HepG2 (cell line): ENCODE results near the gene ADAMTS14. TPM values are rescaled to one million over a fixed set of nuclear protein-coding genes. Genes with fewer than 3 reads are reported as not detected.

Experiments used
- ATAC-seq: fragments of 200-7000 bp; cut with Tn5 transposase; 3 replicates; pipeline ENCODE4 v1.9.1; 2020; ENCODE audit warnings: mild to moderate bottlenecking, moderate library complexity
- BruUV-seq: library from RNA; stranded (reverse); fragments of 400-500 nt; replicated peaks from 2 replicates; lab custom pipeline; 2021; lab: Mats Ljungman, UMichigan
- CTCF ChIA-PET: fragments of 300-600 bp; formaldehyde crosslinking; extraction: SDS; loops from one replicate; lab custom pipeline; 2021; ENCODE audit warnings: low total read pairs, inconsistent platforms, low intra/inter-chr PET ratio; lab: Yijun Ruan, JAX
- POLR2A ChIA-PET: fragments of 350-600 bp; sonication (Branson Sonifier 250); formaldehyde crosslinking; loops from one replicate; lab custom pipeline; 2020; ENCODE audit warnings: antibody characterized with exemption, inconsistent platforms; lab: Yijun Ruan, JAX
- DNase-seq: peaks from one replicate; pipeline ENCODE4 v3.0.0-alpha.2; 2015; ENCODE audit warnings: low spot score
- FAIRE-seq: peaks from 3 replicates; lab custom pipeline; 2011; peaks lifted over from hg19 to GRCh38; lab: Jason Lieb, UNC
- H2AFZ ChIP-seq: one replicate; pipeline ENCODE4 v1.6.1; 2011; ENCODE audit warnings: low read length, inconsistent platforms
- H3K27ac ChIP-seq: fragments of 300-600 bp; 3 replicates; pipeline ENCODE4 v1.8.0; 2011; ENCODE audit warnings: mixed run types, mild to moderate bottlenecking, mixed read lengths, low read length, inconsistent platforms; ENCODE audit not compliant: insufficient read depth; ENCODE audit errors: extremely low read length
- H3K27me3 ChIP-seq, 2 experiments: fragments of 200-600 bp in 1 of 2; 2 replicates in 1 of 2; 3 replicates in 1 of 2; pipeline versions ENCODE4 v1.6.0 to v1.8.0; 2011; ENCODE audit warnings: low read length in 2 of 2, mild to moderate bottlenecking in 2 of 2, moderate library complexity in 2 of 2, inconsistent platforms in 1 of 2; ENCODE audit not compliant: insufficient read depth in 2 of 2, control insufficient read depth in 1 of 2
- H3K36me3 ChIP-seq, 2 experiments: fragments of 200-600 bp in 1 of 2; replicated peaks in 1 of 2; 2 replicates in 1 of 2; 3 replicates in 1 of 2; pipeline versions ENCODE4 v1.5.1 to v1.8.0; 2011; ENCODE audit warnings: low read length in 2 of 2, inconsistent platforms in 1 of 2; ENCODE audit not compliant: insufficient read depth in 2 of 2, control insufficient read depth in 1 of 2
- H3K4me1 ChIP-seq: 2 replicates; pipeline ENCODE4 v1.5.1; 2012; ENCODE audit warnings: low read length, inconsistent platforms; ENCODE audit not compliant: insufficient read depth
- H3K4me2 ChIP-seq: 2 replicates; pipeline ENCODE4 v1.6.0; 2011; ENCODE audit warnings: low read depth, low read length, inconsistent platforms
- H3K4me3 ChIP-seq, 3 experiments: fragments of 200-600 bp in 1 of 3; sonication (generic), shearing (Covaris generic) in 1 of 3; replicated peaks in 1 of 3; 2 replicates each; pipeline ENCODE4 v1.5.1; 2011 to 2016; ENCODE audit warnings: low read length in 3 of 3, inconsistent platforms in 2 of 3, low read depth in 2 of 3, mild to moderate bottlenecking in 2 of 3, control low read depth in 1 of 3, mixed read lengths in 1 of 3; ENCODE audit not compliant: insufficient read depth in 1 of 3
- H3K79me2 ChIP-seq: one replicate; pipeline ENCODE4 v1.6.1; 2011; ENCODE audit warnings: low read length, inconsistent platforms; ENCODE audit not compliant: insufficient read depth
- H3K9ac ChIP-seq: 2 replicates; pipeline ENCODE4 v1.6.0; 2011; ENCODE audit warnings: mild to moderate bottlenecking, low read depth, low read length, inconsistent platforms; ENCODE audit not compliant: insufficient read depth
- H3K9me3 ChIP-seq: 2 replicates; pipeline ENCODE4 v1.5.1; 2012; ENCODE audit warnings: mild to moderate bottlenecking, low read length
- H4K20me1 ChIP-seq: 2 replicates; pipeline ENCODE4 v1.6.0; 2011; ENCODE audit warnings: inconsistent platforms, mild to moderate bottlenecking, low read length, moderate library complexity; ENCODE audit not compliant: insufficient read depth
- CEBPB ChIP-seq: IDR thresholded peaks from 2 replicates; pipeline ENCODE4 v1.6.1; 2011; ENCODE audit warnings: low read depth, low read length, improper control_type of control experiment, borderline replicate concordance
- DR1 ChIP-seq: sonication (generic); formaldehyde crosslinking; IDR thresholded peaks from 2 replicates; pipeline ENCODE4 v1.8.0; 2021; ENCODE audit warnings: mild to moderate bottlenecking, missing genetic modification reagents, inconsistent platforms
- PAX8 ChIP-seq: sonication (generic); formaldehyde crosslinking; IDR thresholded peaks from 2 replicates; pipeline ENCODE4 v1.8.0; 2022; ENCODE audit warnings: mild to moderate bottlenecking, missing genetic modification reagents, borderline replicate concordance
- TBL1XR1 ChIP-seq: fragments of 150-350 bp; IDR thresholded peaks from 2 replicates; pipeline ENCODE4 v1.6.1; 2014; ENCODE audit warnings: borderline replicate concordance, low read length; ENCODE audit not compliant: partially characterized antibody
- ZNF501 ChIP-seq: sonication (generic); formaldehyde crosslinking; IDR thresholded peaks from 2 replicates; pipeline ENCODE4 v1.5.1; 2020; ENCODE audit warnings: mild to moderate bottlenecking, moderate library complexity, missing genetic modification reagents
- ZNF557 ChIP-seq: sonication (generic); formaldehyde crosslinking; IDR thresholded peaks from 2 replicates; pipeline ENCODE4 v1.4.0; 2020; ENCODE audit warnings: missing genetic modification reagents
- ZNF615 ChIP-seq: sonication (generic); formaldehyde crosslinking; IDR thresholded peaks from 2 replicates; pipeline ENCODE4 v1.5.0; 2020; ENCODE audit warnings: mild to moderate bottlenecking, missing genetic modification reagents, borderline replicate concordance
- ZNF747 ChIP-seq: sonication (generic); formaldehyde crosslinking; IDR thresholded peaks from 2 replicates; pipeline ENCODE4 v1.8.1; 2023; ENCODE audit warnings: missing genetic modification reagents, mild to moderate bottlenecking, borderline replicate concordance
- WGBS: methylation state at CpG from one replicate; pipeline ENCODE4 v1.1.6; 2017; ENCODE audit warnings: low lambda C conversion rate; 5-methylcytosine and 5-hydroxymethylcytosine counted together
- in situ Hi-C: cut with HindIII; loops from 2 replicates; pipeline ENCODE4 v1.10.0; 2017; ENCODE audit warnings: low pct_unique_long_range_greater_than_20kb; ENCODE audit not compliant: extremely low pct_ligation_motif_present
- intact Hi-C: fragments of 100-400 bp; cut with micrococcal nuclease; formaldehyde crosslinking; loops from one replicate; pipeline ENCODE4 v1.10.0; 2022; ENCODE audit not compliant: unreplicated experiment
- polyA plus RNA-seq, 8 experiments: library from polyadenylated mRNA; depleted of rRNA in 3 of 8; stranded (reverse) in 7 of 8; unstranded in 1 of 8; fragments of >200 nt; fragmentation: Illumina TruSeq in 4 of 8; extraction: Trizol in 4 of 8; gene quantifications; 2 replicates each; pipeline versions ENCODE4 v1.2.1 to v1.2.3, GENCODE V29; 2011 to 2016; ENCODE audit warnings: low read depth in 4 of 8, missing spikeins in 1 of 8, mixed read lengths in 1 of 8; ENCODE audit not compliant: insufficient read depth in 1 of 8
- total RNA-seq, 5 experiments: library from RNA; depleted of rRNA; stranded (reverse); fragments of >200 nt; fragmentation: Illumina TruSeq; extraction: Trizol; gene quantifications; 2 replicates each; pipeline ENCODE4 v1.2.3, GENCODE V29; 2016; ENCODE audit warnings: low read depth in 1 of 5
- TF ChIP-seq, protein P1 (sequence below): sonication (generic); formaldehyde crosslinking; IDR thresholded peaks from 2 replicates; pipeline ENCODE4 v1.5.0; 2020; ENCODE audit warnings: mild to moderate bottlenecking, missing genetic modification reagents

ADAMTS14 gene
- total and polyA plus RNA-seq, 2 of the 13 experiments (the other 11 are each of a cell fraction or from before 2014, with no cell fraction given), result 0.04 to 0.07 TPM

DNA sequence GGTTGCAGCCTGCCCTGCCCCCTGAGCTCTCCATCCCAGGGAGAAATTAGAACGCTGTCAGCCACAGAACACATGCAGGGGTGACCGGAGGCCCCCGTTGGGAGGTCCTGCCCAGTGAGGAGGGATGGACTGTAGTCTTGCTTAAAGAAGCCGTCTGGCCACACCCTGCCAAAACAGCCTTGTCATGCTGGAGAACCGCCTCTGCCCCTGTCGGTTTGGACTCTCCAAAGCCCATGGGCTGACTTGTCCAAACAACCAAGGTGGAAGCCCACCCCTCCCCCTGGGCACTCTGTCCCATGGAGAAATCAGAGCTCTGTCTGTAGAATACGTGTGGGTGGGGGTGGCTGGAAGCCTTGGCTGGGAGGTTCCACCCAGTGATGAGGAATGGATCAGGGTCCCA is 125.5 kb downstream of the ADAMTS14 start (continued):
- TF ChIP-seq ZNF615, result no peak
- TF ChIP-seq, protein P1, sequence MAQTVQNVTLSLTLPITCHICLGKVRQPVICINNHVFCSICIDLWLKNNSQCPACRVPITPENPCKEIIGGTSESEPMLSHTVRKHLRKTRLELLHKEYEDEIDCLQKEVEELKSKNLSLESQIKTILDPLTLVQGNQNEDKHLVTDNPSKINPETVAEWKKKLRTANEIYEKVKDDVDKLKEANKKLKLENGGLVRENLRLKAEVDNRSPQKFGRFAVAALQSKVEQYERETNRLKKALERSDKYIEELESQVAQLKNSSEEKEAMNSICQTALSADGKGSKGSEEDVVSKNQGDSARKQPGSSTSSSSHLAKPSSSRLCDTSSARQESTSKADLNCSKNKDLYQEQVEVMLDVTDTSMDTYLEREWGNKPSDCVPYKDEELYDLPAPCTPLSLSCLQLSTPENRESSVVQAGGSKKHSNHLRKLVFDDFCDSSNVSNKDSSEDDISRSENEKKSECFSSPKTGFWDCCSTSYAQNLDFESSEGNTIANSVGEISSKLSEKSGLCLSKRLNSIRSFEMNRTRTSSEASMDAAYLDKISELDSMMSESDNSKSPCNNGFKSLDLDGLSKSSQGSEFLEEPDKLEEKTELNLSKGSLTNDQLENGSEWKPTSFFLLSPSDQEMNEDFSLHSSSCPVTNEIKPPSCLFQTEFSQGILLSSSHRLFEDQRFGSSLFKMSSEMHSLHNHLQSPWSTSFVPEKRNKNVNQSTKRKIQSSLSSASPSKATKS (CRISPR knock-in tag), result no peak
- no peak for TF ChIP-seq ZNF557 (CRISPR knock-in tag)
- TF ChIP-seq ZNF747 (CRISPR knock-in tag), result no peak
- TF ChIP-seq TBL1XR1, result no peak
- TF ChIP-seq PAX8 (CRISPR knock-in tag), result no peak
- TF ChIP-seq, all 625 proteins: peak for 0

DNA sequence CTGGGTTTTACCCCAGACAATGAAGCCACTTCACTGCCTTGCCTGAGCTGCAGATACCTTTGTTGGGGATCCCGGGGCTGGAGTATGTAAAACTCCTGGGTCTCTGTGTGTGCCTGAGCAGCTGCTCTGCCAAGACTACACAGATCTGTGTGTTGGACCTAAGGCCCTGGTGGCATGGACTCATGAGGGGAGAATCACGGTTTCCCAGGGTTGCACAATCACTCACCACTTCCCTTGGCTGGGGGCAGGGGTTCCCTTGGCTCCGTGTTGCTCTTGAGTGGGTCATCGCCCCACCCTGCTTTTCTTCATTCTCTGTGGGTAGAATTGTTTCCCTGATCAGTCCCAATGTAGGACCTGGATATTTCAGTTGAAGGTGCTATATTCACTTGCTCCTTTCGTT is 126.8 kb downstream of the ADAMTS14 start:
- Histone ChIP-seq H3K4me2 (no peak overlapping the region), H3K9me3 (no peaks in the 10 kb centered on the region), H3K36me3 (no peaks in the 10 kb centered on the region), H3K27me3 (peaks cover 1 to 3% of the 10 kb centered on the region in 2 experiments; a peak in 1 of 5 replicates), H3K4me1 (0 out of 2 replicates have a peak, but pooled peaks cover 4% of the 10 kb centered on the region), H3K79me2 (no peaks in the 10 kb centered on the region), H3K27ac (no peak overlapping the region), H2AFZ (no peak overlapping the region), H3K4me3 (no peak overlapping the region), H4K20me1 (no peaks in the 10 kb centered on the region), H3K9ac (no peak overlapping the region)
- FAIRE-seq (no peak), DNase-seq (no peak), ATAC-seq (no peak)
- intact Hi-C loops, result no loop called here
- 18% methylated on average over 4 of the region's 5 CpGs for WGBS
- ChIA-PET POLR2A (no interaction called here), CTCF (no interaction called here)
- in situ Hi-C loops, result no loop called here
- TF ChIP-seq CEBPB (peak; percentile 66), ZNF501 (CRISPR knock-in tag) (no peak), DR1 (CRISPR knock-in tag) (no peak)
- no TSS peak for BruUV-seq
